ENCODE results near the gene GPANK1. TPM values are rescaled to one million over a fixed set of nuclear protein-coding genes. Genes with fewer than 3 reads are reported as not detected.

The GPANK1 gene
- total and polyA plus RNA-seq, 10 of the 15 experiments (the other 5 are each of a cell fraction or from before 2014, with no cell fraction given): 11.7 to 36.3 (median 17.5) TPM

GRCh38 chr6:31707701-31708100, 42.9 kb upstream of the GPANK1 start:
- TF ChIP-seq TCF7 (IDR thresholded peaks at IDR 0.05; ENCODE audit: borderline replicate concordance) (no peak), CBFB (IDR thresholded peaks at IDR 0.05; ENCODE audit: low read depth) (no peak), SIN3A (IDR thresholded peaks at IDR 0.05; ENCODE audit: low read depth, low read length) (no peak), BMI1 (IDR thresholded peaks at IDR 0.05; ENCODE audit: borderline replicate concordance) (no peak)
- Histone ChIP-seq H3K27me3 (replicated peaks in 1 of 2; ENCODE audit: control insufficient read depth in 2 of 2, insufficient read depth in 2 of 2, low read length in 1 of 2) (no peaks in the 10 kb centered on the region; a peak in 1 of 4 replicates), H2AFZ (ENCODE audit: control insufficient read depth, low read depth, low read length) (no peak overlapping the region), H3K4me3 (no peak overlapping the region), H3K79me2 (ENCODE audit: control insufficient read depth, insufficient read depth, low read length) (peaks cover 2% of the 10 kb centered on the region), H3K4me1 (ENCODE audit: control insufficient read depth, insufficient read depth, low read length) (no peaks in the 10 kb centered on the region), H3K4me2 (ENCODE audit: control insufficient read depth, insufficient read depth) (no peak overlapping the region), H3K9me3 (replicated peaks; ENCODE audit: control insufficient read depth, insufficient read depth, low read length) (no peaks in the 10 kb centered on the region), H3K36me3 (ENCODE audit: control insufficient read depth in 2 of 2, insufficient read depth in 2 of 2, low read length in 1 of 2) (no peaks in the 10 kb centered on the region), H4K20me1 (ENCODE audit: control insufficient read depth, insufficient read depth) (no peaks in the 10 kb centered on the region), H3K27ac (ENCODE audit: control insufficient read depth, insufficient read depth) (no peak overlapping the region), H3K9ac (ENCODE audit: control insufficient read depth, insufficient read depth, low read length) (no peak overlapping the region)
- SMC1A ChIA-PET (ENCODE audit: uncharacterized antibody, unreplicated experiment): no interaction called here
- in situ Hi-C loops (cut with MboI): no loop called here
- CTCF ChIA-PET: no interaction called here
- 66% methylated on average over 10 of the region's 10 CpGs for WGBS (ENCODE audit: insufficient coverage, insufficient replicate concordance, low lambda C conversion rate, missing lambda C conversion rate)
- POLR2A ChIA-PET: no interaction called here
- FAIRE-seq: no peak
- intact Hi-C loops (cut with micrococcal nuclease; ENCODE audit: unreplicated experiment): no loop called here
- RAD21 ChIA-PET (ENCODE audit: unreplicated experiment): no interaction called here
- no peak for ATAC-seq
- no TSS peak for BruUV-seq (replicated peaks)
- no peak for DNase-seq (ENCODE audit: low read depth, low spot score)

- Histone ChIP-seq H3K4me2 (ENCODE audit: control insufficient read depth, insufficient read depth) (no peak within 1 kb of the TSS), H3K9me3 (replicated peaks; ENCODE audit: control insufficient read depth, insufficient read depth, low read length) (no peaks in the 10 kb centered on the region), H2AFZ (ENCODE audit: control insufficient read depth, low read depth, low read length) (no peak within 1 kb of the TSS), H3K36me3 (ENCODE audit: control insufficient read depth in 2 of 2, insufficient read depth in 2 of 2, low read length in 1 of 2) (no peaks in the 10 kb centered on the region), H3K4me3 (no peak within 1 kb of the TSS), H3K9ac (ENCODE audit: control insufficient read depth, insufficient read depth, low read length) (no peak within 1 kb of the TSS), H4K20me1 (ENCODE audit: control insufficient read depth, insufficient read depth) (no peaks in the 10 kb centered on the region), H3K79me2 (ENCODE audit: control insufficient read depth, insufficient read depth, low read length) (peaks cover 11% of the 10 kb centered on the region), H3K27me3 (replicated peaks in 1 of 2; ENCODE audit: control insufficient read depth in 2 of 2, insufficient read depth in 2 of 2, low read length in 1 of 2) (no peaks in the 10 kb centered on the region; a peak in 1 of 4 replicates), H3K4me1 (ENCODE audit: control insufficient read depth, insufficient read depth, low read length) (peaks cover 5% of the 10 kb centered on the region; the same call in 1 of the 2 replicates), H3K27ac (ENCODE audit: control insufficient read depth, insufficient read depth) (no peak within 1 kb of the TSS)
- WGBS (ENCODE audit: insufficient coverage, insufficient replicate concordance, low lambda C conversion rate, missing lambda C conversion rate): 45% methylated on average over 3 of the region's 3 CpGs
- no TSS peak for BruUV-seq (replicated peaks)
- ChIA-PET SMC1A (ENCODE audit: uncharacterized antibody, unreplicated experiment) (interaction anchor here (0.6 to 0.7 kb wide), 2 partner anchors 13 to 18 kb away, joined by 3 read pairs; no protein-coding TSS in a partner anchor), CTCF (interaction anchor here (0.9 to 1.1 kb wide), 2 partner anchors 13 to 63 kb away, joined by 3 to 5 read pairs; no protein-coding TSS in a partner anchor), RAD21 (ENCODE audit: unreplicated experiment) (interaction anchor here (0.6 kb wide), 1 partner anchor 223 kb away, joined by 3 read pairs; no protein-coding TSS in a partner anchor), POLR2A (interaction anchor here (0.5 to 1.2 kb wide), 2 partner anchors 25 to 87 kb away, joined by 3 read pairs; no protein-coding TSS in a partner anchor)
- DNase-seq (ENCODE audit: low read depth, low spot score) (no peak), ATAC-seq (no peak), FAIRE-seq (no peak)
- in situ Hi-C loops (cut with MboI) (no loop called here), intact Hi-C loops (cut with micrococcal nuclease; ENCODE audit: unreplicated experiment) (no loop called here)
- TF ChIP-seq CHD2 (IDR thresholded peaks at IDR 0.05; ENCODE audit: borderline replicate concordance, low read depth, low read length) (no peak), EGR1 (IDR thresholded peaks at IDR 0.05; ENCODE audit: borderline replicate concordance in 1 of 2, low read depth in 2 of 2, low read length in 2 of 2) (no peak), E4F1 (IDR thresholded peaks at IDR 0.05; ENCODE audit: borderline replicate concordance, partially characterized antibody) (no peak), CUX1 (IDR thresholded peaks at IDR 0.05; ENCODE audit: insufficient replicate concordance, low read depth, low read length) (no peak)
Measured at GRCh38 chr6:31706599-31706998, 41.8 kb upstream of the GPANK1 start, which contains the start of gene LY6G6F. Gene LY6G6F, plus strand, starts transcription at chr6:31706866. Its CDS starts 41 bp downstream, at chr6:31706907.

All from GM12878 (cell line).